Endothelial cell of umbilical vein (primary cell): ENCODE results near the gene SLC2A1.

ENCODE experiments used
- CTCF ChIP-seq, 2 donors: IDR thresholded peaks; 1 replicate in 1 of 2; 2 replicates in 1 of 2; pipeline ENCODE4 v1.5.1; 2011; ENCODE audit warnings: low read length in 2 of 2, mild to moderate bottlenecking in 2 of 2, moderate library complexity in 2 of 2, control low read depth in 1 of 2, inconsistent platforms in 1 of 2, low read depth in 1 of 2; ENCODE audit not compliant: insufficient read depth in 1 of 2; ENCODE audit errors: extremely low read depth in 1 of 2
- EZH2 ChIP-seq: IDR thresholded peaks from 2 replicates; pipeline ENCODE4 v1.6.1; 2012; ENCODE audit warnings: borderline replicate concordance, low read depth, mild to moderate bottlenecking, moderate library complexity, low read length, inconsistent platforms; ENCODE audit not compliant: severe bottlenecking
- MAX ChIP-seq: IDR thresholded peaks from 2 replicates; pipeline ENCODE4 v1.6.1; 2011; ENCODE audit not compliant: insufficient read depth, insufficient read length
- POLR2A ChIP-seq: IDR thresholded peaks from 2 replicates; pipeline ENCODE4 v1.6.1; 2012; ENCODE audit warnings: low read depth, mild to moderate bottlenecking, control low read depth, low read length
- POLR2AphosphoS5 ChIP-seq: IDR thresholded peaks from 2 replicates; pipeline ENCODE4 v1.6.1; 2012; ENCODE audit warnings: low read depth, mild to moderate bottlenecking, control low read depth, low read length, moderate library complexity; ENCODE audit not compliant: insufficient read depth

GRCh38 chr1:42941640-42942330, 16.9 kb downstream of the SLC2A1 start:
- TF ChIP-seq CTCF (IDR thresholded peaks at IDR 0.05; ENCODE audit: extremely low read depth in 1 of 2, insufficient read depth in 1 of 2, low read depth in 1 of 2, low read length in 2 of 2) (no peak), EZH2 (no peak), POLR2A (no peak), MAX (no peak), POLR2AphosphoS5 (no peak)
